Endometrial microvascular endothelial cells (primary cell): ENCODE results near the gene CERS4. TPM values are rescaled to one million over a fixed set of nuclear protein-coding genes. Genes with fewer than 3 reads are reported as not detected.
"Not testable (repeated sequence)": the region's sequence is repeated elsewhere in the genome, so short reads cannot be mapped to it uniquely, and the experiment has no call there.

Experiments
- in situ Hi-C: cut with HindIII; loops from 2 replicates; pipeline ENCODE4 v1.10.0; 2017; ENCODE audit warnings: low sequenced_read_pairs, low pct_unique_long_range_greater_than_20kb; ENCODE audit errors: inconsistent ontology term
- total RNA-seq: library from RNA; depleted of rRNA; stranded (reverse); fragments of >200 nt; gene quantifications from one replicate; pipeline ENCODE4 v1.2.3, GENCODE V29; 2015; ENCODE audit errors: inconsistent ontology term

Gene CERS4, protein sequence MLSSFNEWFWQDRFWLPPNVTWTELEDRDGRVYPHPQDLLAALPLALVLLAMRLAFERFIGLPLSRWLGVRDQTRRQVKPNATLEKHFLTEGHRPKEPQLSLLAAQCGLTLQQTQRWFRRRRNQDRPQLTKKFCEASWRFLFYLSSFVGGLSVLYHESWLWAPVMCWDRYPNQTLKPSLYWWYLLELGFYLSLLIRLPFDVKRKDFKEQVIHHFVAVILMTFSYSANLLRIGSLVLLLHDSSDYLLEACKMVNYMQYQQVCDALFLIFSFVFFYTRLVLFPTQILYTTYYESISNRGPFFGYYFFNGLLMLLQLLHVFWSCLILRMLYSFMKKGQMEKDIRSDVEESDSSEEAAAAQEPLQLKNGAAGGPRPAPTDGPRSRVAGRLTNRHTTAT
- 5.7 TPM for total RNA-seq

DNA sequence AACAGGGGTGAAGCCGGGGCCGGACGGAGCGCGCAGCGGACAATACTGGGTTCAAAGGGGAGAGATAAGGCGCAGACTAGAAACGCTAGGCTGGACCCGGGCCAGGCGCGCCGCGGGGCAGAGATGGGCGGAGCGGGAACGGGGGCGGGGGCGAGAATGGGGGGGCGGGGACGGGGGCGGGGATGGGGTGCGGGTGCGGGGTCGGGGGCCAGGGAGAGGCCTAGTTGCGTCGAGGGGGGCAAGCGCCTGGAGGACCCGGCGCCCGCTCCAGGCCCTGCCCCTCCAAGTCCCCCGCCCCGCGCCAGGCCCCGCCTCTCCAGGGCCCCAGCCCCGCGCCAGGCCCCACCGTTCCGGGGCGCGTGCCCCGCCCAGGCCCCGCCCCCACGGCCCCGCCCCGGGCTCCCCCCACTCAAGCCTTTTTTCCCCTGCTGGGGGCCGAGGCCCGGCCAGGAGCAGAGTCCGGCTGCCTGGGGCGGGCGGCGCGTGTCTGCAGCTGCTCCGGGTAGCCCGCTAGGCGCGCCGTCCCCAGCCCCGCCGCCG is at the start of gene CERS4:
CERS4 (plus strand) TSS at position 449 of the 540 bp plus-strand sequence. CDS start 41,707 bp downstream, outside the sequence.
- in situ Hi-C loops = no loop called here

DNA sequence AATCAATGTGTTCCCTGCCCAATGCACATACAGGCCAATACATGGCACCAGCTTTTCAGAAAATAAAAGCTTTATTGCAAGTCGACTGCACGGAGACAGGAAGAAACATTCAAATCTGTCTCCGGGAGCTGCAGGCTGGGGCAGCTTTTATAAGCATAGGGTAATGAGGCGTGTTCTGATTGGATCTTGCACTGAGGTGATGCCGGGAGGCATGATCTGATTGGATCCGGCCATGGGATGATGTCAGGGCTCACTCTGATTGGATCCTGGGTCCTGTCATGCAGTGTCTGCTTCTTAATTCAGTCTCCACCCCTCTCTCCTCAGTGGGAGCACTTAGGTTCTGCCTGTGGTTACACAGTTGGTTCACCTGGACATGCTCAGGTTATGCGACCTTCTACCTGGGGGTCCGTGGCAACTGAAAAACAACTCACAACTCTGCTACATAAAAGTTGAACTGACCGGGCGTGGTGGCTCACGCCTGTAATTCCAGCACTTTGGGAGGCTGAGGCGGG is 48.0 kb upstream of the CERS4 start:
- in situ Hi-C loops = no loop called here

DNA sequence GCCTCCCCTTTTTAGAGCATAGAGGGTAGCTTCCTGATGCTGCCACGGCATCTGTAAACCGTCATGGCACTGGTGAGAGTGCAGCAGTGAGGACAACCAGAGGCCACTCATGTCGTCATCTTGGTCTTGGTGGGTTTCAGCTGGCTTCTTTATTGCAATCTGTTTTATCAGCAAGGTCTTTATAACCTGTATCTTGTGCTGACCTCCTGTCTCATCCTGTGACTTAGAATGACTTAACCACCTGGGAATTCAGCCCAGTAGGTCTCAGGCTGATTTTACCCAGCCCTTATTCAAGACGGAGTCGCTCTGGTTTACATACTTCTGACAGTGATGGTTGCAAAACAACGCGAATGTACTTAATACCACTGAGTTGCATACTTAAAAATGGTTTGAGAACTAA is 45.4 kb upstream of the CERS4 start:
- in situ Hi-C loops = no loop called here

DNA sequence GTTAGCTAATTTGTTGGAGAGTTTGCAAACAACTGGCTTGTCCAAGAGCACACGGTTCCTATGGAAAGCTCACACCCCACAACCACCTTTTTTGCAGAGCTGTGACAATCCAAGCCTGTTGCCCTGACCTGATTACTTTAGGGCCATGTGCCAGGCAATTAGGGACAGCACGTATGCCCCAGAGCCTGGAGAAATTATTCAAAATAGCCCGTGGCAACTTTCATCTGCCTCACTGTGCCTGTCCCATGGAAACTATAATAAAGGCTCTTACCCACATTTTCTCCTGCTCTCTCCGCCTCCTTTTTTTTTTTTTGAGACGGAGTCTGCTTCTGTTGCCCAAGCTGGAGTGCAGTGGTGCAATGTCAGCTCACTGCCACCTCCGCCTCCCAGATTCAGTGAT is 41.2 kb upstream of the CERS4 start:
- in situ Hi-C loops = no loop called here

DNA sequence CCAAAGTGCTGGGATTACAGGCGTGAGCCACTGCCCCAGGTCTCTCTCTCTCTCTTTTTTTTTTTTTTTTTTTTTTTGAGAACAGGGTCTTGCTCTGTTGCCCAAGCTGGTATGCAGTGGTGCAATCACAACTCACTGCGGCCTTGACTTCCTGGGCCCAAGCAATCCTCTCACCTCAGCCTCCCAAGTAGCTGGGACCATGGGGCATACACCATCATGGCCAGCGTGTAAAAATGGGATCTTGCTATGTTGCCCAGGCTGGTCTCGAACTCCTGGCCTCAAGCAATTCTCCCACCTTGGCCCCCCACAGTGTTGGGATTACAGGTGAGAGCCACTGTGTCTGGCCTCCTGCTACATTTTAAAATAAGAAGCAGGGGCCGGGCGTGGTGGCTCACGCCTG is 40.6 kb upstream of the CERS4 start:
- in situ Hi-C loops = no loop called here

DNA sequence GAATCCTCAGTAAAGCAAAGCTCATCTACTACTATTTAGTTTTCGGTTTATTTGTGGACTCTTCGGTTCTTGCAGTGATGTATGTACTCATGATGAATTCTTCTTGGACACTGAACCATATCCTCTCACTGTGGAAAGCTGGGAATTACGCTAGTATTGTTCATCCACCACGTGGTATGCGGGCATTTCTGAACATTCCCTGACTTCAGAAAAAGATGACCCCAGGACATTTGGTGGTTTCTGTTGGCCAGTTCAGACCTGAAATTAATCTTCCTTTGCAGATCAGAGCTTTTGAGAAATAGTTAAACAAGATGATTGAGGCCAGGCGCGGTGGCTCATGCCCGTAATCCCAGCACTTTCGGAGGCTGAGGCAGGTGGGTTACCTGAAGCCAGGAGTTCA is 34.5 kb upstream of the CERS4 start:
- in situ Hi-C loops = no loop called here

DNA sequence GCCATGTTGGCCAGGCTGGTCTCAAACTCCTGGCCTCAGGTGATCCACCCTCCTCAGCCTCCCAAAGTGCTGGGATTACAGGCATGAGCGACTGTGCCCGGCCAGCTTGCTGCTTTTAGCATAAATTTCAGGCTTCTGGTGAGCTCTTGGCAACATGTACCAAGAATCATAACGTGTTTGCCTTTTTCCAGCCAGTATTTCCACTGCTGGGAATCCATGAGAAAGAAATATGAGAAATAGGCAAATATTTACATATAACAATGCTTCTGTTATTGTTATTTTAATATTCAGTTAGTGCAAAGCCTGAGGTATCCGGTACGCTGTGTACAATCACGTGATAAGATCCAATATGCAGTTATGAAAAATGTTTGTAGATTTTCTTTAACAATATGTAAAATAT is 29.2 kb upstream of the CERS4 start:
- in situ Hi-C loops = no loop called here

DNA sequence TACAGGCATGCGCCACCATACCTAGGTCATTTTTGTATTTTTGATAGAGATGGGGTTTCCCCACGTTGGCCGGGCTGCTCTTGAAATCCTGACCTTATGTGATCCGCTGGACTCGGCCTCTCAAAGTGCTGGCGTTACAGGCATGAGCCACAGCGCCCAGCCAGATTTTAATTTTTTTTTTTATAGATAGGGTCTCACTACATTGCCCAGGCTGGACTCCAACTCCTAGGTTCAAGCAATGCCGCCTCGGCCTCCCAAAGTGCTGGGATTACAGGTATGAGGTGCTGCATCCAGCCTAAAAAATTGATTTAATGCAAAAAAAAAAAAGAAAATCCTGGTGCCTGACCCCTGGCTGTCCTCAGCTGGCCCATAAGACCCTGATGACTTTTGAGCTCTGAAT is 24.9 kb upstream of the CERS4 start:
- in situ Hi-C loops = no loop called here

DNA sequence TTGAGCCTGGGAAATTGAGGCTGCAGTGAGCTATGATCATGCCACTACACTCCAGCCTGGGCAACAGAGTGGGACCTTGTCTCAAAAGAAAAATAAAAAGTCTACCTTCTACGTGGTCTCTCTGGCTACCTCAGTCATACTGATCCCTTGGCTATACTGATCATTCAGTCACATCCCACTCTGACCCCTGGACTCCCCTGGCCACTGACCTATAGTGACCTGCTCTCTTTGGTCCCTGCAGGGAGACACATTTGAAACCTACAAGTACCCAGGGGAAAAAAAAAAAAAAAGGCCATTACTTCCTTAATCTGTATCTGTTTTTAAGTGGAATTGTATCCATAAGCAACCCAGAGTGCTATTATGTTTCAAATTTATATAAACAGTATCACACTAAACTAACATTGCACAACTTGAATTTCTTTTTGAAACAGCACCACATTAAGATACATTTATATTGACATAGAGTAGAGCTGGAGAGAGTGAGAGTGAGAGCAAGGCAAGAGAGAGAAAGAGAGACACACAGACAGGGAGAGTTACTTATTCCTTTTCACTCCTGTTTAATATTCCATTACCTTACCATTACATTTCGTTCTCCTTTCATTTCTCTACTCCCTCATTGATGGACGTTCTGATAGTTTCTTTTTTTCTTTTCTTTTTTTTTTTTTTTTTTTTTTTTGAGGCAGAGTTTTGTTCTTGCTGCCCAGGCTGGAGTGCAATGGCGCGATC is 23.7 kb upstream of the CERS4 start:
- in situ Hi-C loops = no loop called here

DNA sequence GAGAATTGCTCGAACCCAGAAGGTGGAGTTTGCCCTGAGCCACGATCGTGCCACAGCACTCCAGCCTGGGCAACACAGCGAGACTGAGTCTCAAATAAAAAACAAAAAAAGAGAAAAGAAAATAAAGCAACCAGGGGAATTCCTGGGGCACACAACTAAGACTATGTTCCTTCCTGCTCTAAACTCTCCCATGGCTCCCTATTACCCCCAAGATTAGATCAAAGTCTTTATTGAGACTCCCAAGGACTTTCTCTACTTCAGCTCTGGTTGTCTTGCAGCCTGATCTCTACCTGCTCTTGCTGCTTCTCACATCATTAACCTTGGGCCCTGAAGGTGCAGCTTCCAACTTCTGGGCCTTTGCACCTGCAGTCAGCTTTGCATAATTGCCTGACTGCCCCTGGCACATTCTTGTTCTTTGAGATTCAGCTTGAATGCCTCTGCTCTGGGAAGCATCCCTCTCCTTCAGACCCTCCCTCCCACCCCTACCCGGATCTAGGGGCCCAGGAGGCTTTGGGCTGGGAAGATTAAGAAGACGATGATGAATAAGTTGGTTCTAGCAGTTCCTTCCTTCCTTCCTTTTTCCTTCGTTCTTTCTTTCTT is 16.8 kb upstream of the CERS4 start:
- in situ Hi-C loops = no loop called here

DNA sequence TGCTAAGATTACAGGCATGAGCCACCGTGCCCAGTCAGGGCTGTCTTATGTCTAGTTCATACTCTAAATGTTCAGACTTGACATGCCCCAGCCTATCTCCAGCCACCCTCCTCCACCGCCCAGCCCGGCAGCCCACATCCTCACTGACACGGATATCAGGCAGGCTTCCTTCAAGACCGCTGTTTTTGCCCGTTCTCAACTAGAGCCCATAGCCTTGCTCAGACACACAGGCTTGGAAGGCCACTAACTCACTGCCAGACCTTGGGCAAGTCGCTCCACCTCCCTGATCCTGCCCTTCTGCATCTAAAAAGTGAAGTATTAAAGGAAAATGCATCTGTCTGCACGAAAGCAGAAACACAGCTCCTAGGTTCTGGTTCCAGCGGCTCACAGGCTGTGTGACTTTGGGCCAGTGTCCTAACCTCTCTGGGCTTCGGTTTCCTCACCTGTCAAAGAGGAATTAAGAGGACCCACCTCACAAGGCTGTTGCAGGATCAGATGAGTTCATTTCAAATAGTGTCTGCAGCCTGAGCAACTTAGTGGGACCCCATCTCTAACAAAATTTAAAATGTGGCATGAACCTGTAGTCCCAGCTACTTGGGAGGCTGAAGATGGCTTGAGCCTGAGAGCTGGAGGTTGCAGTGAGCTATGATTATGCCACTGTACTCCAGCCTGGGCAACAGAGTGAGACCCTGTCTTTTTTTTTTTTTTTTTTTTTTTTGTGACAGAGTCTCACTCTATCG is 14.5 kb upstream of the CERS4 start:
- in situ Hi-C loops = no loop called here

DNA sequence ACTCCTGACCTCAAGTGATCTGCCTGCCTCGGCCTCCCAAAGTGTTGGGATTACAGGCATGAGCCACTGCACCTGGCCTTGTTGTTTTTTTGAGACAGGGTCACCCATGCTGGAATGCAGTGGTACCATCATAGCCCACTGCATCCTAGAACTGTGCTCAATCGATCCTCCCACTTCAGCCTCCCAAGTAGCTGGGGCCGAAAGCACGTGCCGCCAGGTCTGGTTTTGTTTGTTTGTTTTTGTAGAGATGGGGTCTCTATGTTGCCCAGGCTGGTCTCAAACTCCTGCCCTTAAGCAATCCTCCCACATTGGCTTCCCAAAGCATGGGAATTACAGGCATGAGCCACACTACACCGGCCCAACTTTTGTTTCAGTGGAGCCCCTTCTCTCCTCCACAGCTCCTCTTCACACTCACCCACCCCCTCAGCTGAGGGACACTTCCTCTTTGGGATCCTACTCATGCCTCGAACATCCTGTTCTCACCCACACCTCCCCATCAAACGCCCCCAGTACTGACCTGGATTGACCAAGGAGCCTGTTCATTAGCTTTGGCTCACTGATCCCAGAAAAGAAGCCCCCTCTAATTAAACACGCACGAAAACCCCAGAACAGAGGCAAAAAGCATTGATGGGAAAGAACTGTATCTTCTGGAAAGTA is 12.8 kb upstream of the CERS4 start:
- in situ Hi-C loops = no loop called here

DNA sequence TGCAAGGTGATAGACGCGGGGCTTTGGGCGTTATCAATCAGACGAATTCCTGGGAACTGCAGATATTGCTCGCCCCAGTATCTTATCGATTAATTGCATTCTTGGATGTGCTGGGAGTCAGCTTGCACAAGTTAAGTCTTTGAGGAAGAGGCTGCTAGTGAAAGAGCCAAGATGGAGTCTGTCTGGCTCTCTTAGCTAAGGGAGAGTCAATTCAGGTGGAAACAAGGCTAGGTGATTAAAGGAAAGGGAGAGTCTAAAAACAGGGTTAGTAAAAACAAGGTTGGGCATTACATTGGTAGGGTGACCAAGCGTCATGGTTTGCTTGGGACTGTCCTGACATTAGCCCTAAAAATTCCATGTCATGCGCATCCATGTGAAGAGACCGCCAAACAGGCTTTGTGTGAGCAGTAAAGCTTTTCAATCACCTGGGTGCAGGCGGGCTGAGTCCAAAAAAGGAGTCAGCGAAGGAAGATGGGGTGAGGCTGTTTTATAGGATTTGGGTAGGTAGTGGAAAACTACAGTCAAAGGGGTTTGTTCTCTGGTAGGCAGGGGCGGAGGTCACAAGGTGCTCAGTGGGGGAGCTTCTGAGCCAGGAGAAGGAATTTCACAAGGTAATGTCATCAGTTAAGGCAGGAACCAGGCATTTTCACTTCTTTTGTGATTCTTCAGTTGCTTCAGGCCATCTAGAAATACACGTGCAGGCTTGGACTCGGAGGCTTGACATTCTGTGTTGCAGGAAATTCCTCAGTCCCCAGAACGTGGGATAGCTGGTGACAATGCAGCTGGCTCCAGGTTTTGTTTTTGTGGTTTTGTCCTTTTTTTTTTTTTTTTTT is 5.7 kb upstream of the CERS4 start:
- in situ Hi-C loops = not testable (repeated sequence)

DNA sequence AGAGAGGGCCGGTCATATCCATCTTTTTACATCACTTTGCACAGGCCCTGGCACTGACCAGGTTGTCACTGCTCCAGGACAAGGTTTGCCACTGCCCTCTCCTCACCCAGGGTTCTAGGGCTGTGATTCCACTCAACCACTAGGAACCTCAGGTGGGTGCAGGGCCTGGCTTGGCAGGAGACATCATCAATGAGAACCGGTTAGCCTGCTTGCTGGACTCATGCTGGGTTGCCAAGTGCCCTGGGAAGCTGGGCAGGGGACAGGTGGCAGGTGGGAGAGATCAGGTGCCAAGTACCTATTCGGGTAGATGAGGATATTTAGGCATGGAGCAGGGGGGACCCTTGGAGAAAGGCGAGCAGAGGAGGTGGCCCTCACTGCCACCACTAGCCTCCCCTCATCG is 4.2 kb upstream of the CERS4 start:
- in situ Hi-C loops = no loop called here

DNA sequence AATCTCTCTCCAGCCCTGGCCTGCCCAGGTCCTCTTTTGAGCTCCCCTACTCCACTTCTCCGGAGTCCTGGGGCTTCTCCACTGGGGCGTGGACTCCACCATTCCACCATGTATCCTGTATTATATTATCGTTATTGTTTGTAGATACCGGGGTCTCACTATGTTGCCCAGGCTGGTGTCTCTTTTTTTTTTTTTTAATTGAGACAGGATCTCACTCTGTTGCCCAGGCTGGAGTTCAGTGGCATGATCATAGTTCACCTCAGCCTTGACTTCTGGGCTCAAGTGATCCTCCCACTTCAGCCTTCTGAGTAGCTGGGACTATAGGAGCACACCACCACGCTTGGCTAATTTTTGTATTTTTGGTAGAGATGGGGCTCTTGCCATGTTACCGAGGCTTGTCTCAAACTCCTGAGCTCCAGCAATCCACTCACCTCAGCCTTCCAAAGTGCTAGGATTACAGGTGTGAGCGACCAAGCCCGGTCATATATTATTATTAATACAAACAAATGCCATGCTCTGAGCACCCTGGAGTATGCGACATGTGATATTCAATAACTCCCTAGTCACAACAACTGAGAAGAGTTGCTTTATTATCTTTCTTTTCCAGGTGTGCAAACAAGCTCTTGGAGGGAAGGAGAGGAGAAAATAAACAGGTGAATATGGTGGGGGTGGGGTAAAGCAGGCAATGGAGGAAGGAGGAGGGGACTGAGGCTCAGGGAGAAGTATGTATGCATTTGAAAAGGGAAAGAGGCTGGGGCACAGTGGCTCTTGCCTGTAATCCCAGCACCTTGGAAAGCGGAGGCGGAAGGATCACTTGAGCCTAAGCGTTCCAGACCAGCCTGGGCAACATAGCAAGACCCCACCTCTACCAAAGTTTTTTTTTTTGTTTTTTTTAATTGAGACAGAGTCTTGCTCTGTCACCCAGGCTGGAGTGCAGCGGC is 2.8 kb upstream of the CERS4 start:
- in situ Hi-C loops = no loop called here

DNA sequence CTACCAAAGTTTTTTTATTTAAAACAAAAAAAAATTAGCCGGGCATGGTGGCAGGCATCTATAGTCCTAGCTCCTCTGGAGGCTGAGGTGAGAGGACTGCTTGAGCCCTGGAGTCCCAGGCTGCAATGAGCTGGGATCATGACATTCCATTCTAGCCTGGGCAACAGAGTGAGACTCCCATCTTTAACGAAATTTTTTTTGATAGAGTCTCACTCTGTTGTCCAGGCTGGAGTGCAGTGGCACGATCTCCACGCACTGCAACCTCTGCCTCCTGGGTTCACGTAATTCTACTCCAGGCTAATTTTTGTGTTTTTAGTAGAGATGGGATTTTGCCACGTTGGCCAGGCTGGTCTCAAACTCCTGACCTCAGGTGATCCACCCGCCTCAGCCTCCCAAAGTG is 1.8 kb upstream of the CERS4 start:
- in situ Hi-C loops = not testable (repeated sequence)
